ENCODE measurements around the gene IGFBP7.
"Not testable (repeated sequence)": the region's sequence is repeated elsewhere in the genome, so short reads cannot be mapped to it uniquely, and the experiment has no call there.

Gene IGFBP7

GRCh38 chr4:57068237-57068981 is 41.8 kb downstream of the IGFBP7 start:
- no peak for DNase-seq

GRCh38 chr4:57065730-57066482 is 44.3 kb downstream of the IGFBP7 start:
- DNase-seq, result peak; percentile 38 to 67

DNA sequence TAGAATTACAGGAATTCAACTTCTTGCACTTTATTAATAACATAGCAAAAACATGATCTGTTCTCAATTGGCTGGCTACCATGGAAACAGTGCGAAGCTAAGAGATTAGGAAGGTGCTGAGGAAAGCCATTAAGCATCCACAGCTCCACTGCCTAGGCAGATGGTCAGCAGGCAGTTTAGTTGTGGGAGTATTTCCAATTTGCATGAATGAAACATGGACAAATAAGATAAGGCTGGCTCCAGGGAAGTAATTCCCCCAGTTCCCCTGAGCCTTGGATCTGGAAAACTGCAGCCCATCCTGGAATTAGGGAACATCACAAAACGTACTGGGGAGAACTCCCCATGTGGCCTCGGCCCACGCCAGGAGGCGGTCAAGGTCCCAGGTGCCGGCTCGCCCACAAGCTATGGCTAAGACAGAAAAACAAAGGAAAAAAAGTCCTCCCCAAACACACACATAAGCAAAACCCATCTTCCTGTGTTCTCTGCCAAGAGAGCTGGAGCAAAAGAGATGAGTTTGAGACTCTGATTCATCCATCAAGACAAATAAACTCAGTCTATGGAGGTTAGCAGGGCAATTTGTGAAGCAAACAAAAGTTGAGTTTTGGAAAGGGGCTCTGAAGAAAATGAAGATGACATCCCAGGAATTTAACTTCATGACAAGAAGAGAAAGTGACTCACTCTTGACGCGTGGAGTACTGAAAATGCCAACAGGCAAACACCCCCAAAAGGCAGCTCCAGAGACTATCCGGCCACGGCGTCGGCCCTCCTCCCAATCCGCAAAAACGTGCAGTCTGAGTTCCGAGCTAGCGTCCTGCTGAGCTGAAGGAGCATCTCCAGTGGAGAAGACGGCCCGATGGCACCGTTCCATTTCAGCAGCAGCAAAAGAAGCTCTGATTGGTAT is 45.1 kb downstream of the IGFBP7 start:
- no peak for DNase-seq

DNA sequence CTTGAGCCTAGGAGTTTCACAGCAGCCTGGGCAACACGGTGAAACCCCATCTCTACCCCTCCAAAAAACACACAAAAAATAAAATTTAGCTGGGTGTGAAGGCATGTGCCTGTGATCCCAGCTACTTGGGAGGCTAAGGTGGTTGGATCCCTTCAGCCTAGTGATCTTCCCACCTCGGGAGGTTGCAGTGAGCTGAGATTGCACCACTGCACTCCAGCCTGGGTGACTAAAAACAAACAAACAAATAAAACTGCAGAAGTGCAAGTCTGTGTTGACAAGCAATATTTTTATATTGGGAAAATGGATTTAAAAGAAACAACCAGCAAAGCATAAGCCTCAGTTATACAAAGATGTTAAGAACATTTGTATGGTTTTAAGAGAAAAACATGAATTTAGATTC is 46.1 kb downstream of the IGFBP7 start:
- DNase-seq, result no peak

DNA sequence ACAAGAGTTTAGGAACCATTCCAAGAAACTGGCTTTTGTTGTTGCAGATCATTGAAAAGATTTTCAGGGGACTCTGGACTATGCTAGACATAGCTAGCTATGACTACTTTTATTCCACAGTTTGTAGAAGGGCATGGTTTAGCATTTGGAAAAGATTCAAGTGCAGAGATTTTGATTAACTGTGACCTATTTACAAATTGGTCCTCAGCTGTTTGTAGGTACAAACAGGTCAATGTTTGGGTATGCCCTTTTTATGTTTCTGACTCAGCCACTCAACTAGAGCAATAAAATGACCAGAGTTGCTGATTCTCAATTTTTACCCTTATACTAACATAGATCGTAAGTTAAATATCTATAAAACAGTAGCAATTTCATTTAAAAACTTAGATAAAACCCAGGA is 46.7 kb downstream of the IGFBP7 start:
- no peak for DNase-seq

DNA sequence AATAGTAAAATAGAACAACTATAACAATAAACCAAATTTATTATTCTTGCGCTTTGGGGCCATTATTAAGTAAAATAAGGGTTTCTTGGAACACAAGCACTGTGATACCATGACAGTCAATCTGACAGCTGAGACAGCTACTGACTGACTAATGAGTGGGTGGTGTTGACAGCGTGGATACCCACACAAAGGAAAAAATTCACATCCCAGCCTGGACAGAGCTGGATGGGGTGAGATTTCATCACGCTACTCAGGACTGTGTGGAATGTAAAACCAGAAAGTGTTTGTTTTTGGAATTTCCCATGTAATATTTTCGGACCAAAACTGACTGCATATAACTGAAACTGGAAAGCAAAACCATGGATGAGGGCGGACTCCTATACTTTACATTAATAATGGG is 48.8 kb downstream of the IGFBP7 start:
- DNase-seq, result no peak

DNA sequence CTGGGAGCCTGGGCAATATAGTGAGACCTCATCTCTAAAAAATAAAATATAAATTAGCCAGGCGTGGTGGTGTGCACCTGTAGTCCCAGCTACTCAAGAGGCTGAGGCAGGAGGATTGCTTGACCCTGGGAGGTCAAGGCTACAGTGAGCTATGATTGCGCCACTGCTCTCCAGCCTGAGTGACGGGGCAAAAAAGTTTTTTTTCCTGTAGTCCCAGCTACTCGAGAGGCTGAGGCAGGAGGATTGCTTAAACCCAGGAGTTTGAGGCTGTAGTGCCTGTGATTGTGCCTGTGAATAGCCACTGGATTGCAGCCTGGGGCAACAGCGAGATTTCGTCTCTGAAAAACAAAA is 49.5 kb downstream of the IGFBP7 start:
- not testable (repeated sequence) for DNase-seq

DNA sequence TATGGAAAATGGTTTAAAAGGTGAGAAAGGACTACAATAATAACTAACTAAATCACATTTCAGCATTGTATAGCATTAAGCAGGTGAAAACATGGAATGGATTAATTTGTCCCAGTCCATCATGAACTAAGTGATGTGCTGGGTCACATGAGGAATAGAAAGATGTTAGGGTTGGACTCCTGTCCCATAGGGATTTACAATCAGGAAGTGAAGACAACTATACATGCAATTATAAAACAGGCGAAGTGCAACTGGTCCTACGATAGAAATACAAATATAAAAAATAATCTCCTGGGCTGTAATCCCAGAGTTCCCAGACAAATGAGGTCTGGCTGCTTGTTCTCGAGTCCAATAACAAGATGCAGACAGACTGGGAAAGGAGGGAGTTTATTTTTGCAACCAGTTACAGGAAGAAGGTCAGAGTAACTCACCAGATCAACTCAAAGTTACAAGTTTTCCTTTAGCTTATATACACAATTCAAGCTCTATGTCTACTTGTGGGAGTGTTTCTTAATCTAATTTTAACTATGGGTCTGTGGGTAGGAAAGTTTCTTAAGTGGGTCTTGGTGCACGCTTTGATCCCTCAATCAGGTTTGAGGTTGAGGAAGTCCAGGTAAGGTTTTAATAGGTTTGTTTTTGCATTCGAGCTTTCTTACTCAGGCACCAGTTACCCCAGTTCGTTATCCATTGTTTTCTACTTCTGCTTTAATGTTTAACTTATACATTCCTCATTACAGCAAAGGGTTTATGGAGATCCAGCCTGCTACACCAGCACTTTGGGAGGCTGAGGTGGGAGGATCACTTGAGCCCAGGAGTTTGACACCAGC is 50.1 kb downstream of the IGFBP7 start:
- no peak for DNase-seq

GRCh38 chr4:57055886-57056285 is 54.3 kb downstream of the IGFBP7 start:
- DNase-seq, result no peak

DNA sequence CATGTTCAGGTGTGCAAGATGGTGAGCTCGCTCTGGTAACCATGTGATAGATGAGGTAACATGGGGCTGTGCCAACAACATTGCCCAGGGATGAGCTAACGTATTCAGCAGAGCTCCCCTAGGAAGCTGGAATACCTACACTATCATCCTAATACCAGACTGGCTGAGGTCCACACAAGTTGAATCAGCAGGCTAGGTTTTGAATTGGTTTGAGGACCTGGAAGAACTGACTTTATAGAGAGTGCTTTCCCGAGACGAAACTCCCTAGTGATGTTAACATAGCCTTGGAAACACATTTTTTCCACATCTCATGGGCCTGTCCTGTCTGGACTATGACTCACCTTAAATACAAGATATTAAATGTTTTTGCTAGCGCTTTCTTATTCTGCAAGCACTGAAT is 56.7 kb downstream of the IGFBP7 start:
- no peak for DNase-seq

DNA sequence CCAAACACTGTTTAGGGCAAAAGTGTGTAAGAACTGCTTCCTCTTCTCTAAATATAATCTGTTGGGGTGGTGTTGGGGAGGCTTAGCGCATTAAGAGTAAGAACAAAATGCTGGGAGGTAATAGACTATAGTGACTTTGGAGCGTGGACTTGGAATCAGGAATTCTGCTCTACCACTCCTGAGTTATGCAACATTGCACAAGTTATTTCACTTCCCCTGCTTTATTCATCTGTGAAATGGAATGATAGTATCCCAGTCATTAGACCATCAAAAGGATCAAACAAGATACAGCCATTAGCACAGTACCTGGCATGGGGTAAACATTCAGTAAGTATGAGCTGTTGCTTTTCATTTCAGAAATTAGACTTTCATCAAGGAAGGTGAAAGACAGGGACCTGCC is 58.7 kb downstream of the IGFBP7 start:
- no peak for DNase-seq

DNA sequence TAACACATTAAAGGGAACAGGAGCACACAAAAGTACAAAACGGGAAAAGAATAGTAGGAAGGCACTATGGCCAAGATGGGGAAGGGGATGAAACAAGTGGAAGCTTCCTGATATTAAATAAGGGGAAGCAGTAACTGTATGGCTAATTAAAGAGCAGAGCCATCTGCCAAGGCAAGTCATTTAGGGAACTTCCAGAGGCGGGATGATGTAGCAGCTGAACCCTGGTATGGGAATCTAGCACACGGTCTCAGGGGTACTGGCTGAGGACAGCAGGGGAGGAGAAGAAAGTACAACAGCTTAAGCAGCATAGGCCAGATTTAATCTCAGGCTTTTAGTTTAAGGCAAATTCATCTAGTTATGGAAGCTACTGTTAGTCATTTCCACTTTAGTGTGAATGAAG is 59.1 kb downstream of the IGFBP7 start:
- DNase-seq, result peak; percentile 69 to 88

- DNase-seq, result no peak
Measured at GRCh38 chr4:57048590-57049304, 61.4 kb downstream of the IGFBP7 start.

DNA sequence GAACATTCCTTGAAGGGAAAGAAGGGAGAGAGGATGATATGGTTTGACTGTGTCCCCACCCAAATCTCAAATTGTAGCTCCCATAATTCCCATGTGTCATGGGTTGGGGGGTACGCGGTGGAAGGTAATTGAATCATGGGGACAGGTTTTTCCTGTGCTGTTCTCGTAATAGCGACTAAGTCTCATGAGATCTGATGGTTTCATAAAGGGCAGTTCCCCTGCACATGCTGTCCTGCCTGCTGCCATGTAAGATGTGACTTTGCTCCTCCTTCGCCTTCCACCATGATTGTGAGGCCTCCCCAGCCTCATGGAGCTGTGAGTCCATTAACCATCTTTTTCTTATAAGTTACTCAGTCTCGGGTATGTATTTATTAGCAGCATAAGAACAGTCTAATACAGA is 63.1 kb downstream of the IGFBP7 start:
- not testable (repeated sequence) for DNase-seq

GRCh38 chr4:57044996-57045395 is 65.2 kb downstream of the IGFBP7 start:
- DNase-seq, result no peak

- no peak for DNase-seq
Measured at GRCh38 chr4:57044279-57044678, 65.9 kb downstream of the IGFBP7 start.

DNA sequence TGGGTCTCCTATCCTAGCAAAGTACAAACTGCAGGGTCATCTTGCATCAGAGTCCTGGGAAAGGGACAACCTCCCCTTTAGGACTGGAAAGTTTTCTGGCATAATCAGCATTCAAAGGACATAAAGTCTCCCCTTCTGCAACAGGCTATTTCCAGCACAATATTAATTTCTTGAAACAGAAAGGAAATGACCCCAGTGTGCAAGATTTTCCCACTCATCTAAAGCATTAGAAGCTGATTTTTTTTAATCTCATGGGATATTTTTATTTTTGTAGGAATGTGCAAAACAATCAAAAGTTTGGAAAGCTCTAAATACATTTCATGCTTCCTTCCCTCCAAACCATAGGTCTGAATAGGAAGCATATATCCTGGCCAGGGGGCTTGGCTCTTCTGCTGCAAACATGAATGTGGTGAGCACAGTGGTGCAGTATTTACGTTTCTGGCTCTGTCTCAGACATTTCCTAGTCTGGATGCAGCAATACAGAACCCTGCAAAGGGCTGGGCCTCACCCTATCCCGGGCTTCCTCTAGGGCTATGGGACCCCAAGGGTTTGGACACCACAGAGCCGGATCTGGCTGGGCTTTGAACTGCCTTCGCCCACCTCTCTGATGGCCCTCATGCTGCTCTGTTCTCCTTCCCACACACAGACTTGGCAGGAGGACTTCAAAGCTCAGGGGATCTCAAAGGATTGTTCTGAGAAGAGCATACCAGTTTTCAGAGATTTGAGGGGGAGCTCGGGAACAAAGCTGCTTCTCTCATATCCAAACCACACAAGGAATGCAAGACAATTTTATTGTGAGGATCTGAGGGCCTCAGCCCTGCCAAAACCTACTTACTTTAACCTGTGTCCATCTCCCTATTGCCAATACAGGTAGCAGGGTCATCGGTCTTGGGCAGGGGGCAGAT is 66.6 kb downstream of the IGFBP7 start:
- DNase-seq, result no peak

DNA sequence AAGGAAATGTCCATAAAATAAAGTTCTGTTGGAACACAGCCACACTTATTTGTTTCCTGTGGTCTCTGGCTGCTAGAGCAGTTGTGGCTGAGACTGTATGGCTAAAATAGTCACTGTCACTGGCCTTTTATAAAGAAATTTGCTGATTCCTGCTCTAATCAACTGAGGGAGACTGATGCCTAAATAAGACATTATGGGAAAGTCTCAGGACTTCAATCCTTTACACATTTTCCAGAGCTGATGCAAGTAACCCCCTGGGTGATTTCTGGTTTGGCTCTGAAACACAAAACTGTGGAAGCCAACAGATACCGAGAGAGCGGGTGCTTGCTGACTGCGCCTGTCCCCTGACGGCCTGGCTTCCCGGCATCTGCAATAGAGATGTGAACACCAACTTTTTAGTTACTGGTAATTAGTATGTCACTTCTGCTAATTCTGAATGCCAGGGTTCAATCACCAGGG is 67.4 kb downstream of the IGFBP7 start:
- no peak for DNase-seq

- DNase-seq, result no peak
Measured at GRCh38 chr4:57041020-57041419, 69.2 kb downstream of the IGFBP7 start.

DNA sequence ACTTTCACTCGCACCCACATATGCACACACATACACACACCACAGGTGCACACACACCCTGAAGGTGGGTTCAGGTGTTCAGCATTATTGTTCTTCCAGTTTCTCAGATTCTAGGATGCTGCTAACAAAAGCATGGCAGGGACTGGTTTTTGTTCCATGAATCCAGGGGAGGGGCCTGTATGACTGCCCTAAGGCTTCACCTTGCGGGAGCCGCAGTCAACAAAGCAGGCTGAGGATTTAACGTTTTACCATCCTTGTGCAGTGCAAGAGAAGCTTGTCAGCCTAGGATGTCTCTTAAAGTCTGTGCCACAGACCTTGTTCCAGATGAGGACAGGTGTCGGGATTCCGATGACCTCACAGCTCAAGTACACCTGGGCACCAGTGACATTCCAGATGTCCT is 69.7 kb downstream of the IGFBP7 start:
- no peak for DNase-seq

DNA sequence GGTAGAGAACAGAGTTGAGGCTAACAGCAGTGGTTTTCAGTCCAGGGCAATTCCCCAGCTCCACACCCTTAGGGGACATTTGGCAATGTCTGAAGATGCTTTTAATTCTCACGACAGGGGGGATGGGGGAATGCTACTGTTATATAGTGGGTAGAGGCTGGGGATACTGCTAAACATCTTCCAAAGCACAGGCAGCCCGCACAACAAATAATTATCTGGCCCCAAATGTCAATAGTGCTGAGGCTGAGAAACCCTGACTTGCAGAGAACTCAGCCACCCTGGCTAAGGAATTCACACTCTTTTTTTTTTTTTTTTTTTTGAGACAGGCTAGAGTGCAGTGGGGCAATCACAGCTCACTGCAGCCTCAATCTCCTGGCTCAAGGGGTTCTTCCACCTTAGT is 70.8 kb downstream of the IGFBP7 start:
- no peak for DNase-seq
